Epithelial cell of esophagus (primary cell): ENCODE measurements around the gene PSMB7.
A peak's percentile ranks its signal among the peaks of the same experiment; 100 is the strongest.

Experiments
- DNase-seq: peaks from one replicate; pipeline ENCODE4 v3.0.0; 2010; ENCODE audit warnings: low read depth
- H3K4me3 ChIP-seq: 2 replicates; pipeline ENCODE4 v1.5.1; 2011; ENCODE audit warnings: mild to moderate bottlenecking, low read length, control low read depth
- TF ChIP-seq, protein P1 (sequence below): IDR thresholded peaks from 2 replicates; pipeline ENCODE4 v1.5.1; 2011; ENCODE audit warnings: low read depth, mild to moderate bottlenecking, low read length, control low read depth, inconsistent platforms; ENCODE audit not compliant: insufficient read depth; ENCODE audit errors: missing control alignments

Gene PSMB7

DNA sequence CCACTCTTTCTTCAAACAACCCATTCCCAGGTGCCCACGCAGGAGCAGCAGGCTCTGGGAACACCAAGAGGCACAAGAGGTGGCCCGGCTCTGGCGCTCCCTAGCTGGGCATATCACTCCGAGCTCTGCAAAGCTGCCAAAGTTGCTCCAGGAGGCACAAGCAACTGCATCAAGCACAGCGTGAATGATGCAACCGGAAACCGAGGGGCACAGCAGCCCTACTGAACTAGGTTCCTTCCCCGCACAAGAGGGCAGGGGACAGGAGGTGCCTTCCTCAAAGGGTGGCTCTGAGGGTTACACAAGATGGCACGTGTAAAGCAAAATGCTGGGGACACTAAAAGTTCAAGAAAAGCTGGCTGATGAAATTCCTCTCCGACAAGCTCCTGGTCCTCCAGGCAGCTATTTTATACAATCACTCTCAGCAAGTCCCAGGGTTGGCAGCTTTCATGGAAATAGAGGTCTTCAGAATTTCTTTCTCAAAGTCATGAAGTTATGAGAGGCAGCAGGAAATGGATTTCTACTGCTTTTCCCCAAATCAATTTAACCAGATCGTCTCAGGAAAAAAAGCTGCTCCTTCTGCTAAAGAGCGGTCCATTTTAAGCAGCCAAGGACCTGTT, 22.9 kb downstream of the PSMB7 start:
- no peak overlapping the region for H3K4me3 ChIP-seq
- DNase-seq, result no peak
- TF ChIP-seq, protein P1, sequence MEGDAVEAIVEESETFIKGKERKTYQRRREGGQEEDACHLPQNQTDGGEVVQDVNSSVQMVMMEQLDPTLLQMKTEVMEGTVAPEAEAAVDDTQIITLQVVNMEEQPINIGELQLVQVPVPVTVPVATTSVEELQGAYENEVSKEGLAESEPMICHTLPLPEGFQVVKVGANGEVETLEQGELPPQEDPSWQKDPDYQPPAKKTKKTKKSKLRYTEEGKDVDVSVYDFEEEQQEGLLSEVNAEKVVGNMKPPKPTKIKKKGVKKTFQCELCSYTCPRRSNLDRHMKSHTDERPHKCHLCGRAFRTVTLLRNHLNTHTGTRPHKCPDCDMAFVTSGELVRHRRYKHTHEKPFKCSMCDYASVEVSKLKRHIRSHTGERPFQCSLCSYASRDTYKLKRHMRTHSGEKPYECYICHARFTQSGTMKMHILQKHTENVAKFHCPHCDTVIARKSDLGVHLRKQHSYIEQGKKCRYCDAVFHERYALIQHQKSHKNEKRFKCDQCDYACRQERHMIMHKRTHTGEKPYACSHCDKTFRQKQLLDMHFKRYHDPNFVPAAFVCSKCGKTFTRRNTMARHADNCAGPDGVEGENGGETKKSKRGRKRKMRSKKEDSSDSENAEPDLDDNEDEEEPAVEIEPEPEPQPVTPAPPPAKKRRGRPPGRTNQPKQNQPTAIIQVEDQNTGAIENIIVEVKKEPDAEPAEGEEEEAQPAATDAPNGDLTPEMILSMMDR, result no peak

DNA sequence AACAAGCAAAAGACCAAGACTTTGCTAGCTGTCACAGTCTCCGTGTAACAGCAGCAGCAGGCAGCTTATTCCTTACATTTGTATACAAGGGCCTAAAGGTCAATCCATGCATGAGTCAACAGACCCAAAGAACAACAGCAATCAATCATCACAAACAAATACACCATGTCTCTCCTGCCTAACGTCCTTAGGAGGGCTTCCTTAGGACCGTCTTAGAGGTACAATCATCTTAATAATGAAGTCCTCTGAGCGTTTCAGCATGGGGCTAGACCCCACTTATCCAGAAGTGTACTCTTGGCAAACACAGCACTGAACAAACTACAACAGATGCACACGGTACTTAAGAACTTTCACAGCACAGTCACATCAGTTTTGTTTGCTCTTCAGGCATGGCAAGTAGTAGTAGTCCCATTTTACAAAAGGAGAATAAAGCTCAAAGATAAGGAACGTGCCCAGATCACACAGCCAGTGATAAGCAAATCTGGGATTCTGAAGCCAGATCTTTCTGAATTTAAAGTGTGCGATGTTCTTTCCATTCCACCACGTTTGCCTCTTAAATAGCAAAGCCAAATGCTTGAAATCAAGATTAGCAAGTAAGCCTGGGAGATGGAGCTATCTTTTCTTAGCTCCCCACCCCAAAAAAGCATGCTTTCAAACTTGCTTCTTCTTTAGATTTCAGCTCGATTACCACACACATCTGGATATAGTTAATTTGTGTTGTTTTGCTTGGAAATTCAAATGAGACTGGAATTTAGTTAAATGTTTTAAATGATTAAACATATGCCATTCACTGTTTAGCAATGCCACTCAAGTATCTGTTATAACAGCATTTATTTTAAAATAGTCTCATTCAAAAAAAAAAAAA, 24.2 kb downstream of the PSMB7 start:
- TF ChIP-seq, protein P1, result no peak
- no peak overlapping the region for H3K4me3 ChIP-seq
- peak; percentile 57 for DNase-seq

DNA sequence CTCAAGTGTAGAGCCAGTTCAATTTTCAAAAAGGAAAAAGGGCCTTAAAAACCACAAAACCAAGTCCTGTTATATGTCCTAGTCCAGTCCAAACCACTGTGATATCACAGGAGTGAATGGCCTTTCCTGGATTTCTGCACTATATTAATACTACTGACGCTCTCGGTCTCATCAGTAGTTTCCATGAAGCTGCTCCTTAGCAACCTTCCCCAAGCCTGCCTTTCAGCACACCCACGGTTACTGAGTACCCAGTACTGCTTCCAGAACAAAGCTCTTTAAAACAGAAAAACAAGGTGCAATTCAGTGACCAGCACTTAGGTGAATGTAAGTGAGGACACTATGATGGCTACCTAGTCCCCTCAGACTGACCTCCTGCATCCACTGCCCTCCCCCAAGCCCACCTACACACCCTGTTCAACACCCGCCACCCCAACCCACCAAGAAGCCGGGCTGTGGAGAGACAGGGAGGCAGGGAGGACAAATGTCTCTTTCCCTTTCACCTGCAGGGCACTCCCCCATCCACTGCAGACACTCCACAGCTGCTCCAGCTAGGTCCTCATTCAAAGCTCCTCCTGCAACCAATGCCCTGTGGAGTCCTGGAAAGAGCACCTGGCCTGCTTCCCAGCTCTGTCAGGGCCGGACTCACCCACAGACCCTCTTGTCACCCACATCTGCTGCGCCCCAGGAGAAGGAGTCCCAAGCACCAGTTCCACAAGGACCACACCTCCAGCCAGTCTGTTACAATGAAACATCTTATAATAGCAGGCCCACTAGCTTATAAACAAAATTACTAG, 25.9 kb downstream of the PSMB7 start:
- H3K4me3 ChIP-seq, result no peak overlapping the region
- TF ChIP-seq, protein P1, result no peak
- no peak for DNase-seq

- no peak overlapping the region for H3K4me3 ChIP-seq
- TF ChIP-seq, protein P1, result no peak
- no peak for DNase-seq
Measured at GRCh38 chr9:124388275-124389048, 26.8 kb downstream of the PSMB7 start.

DNA sequence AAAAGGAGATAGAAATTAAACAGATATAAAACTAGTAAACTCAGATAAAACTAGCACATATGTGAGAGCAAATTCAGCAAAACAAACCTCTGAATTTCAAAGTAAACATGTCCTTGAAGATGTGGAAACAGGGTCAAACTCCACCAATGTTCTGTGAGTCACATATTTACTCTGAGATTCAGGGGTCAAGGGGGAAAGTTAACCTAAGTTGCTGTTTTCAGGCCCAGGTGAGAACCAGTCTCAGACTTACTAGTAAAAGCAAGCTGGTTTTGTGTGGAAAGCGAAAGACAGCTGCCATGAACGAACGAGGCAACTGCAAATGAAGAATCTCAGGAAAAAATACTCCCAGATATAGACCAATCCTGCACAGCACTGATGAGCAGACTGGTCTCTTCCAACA, 29.0 kb downstream of the PSMB7 start:
- no peak for DNase-seq
- TF ChIP-seq, protein P1, result no peak
- H3K4me3 ChIP-seq, result no peak overlapping the region

- no peak for DNase-seq
- TF ChIP-seq, protein P1, result no peak
- no peak overlapping the region for H3K4me3 ChIP-seq
Measured at GRCh38 chr9:124385623-124386022, 29.6 kb downstream of the PSMB7 start.
